Neural cell (in vitro differentiated cells): ENCODE measurements around the gene SFMBT2. TPM values are rescaled to one million over a fixed set of nuclear protein-coding genes. Genes with fewer than 3 reads are reported as not detected.

Experiments
- H2AFZ ChIP-seq: fragments of 200-600, 300-800 bp; sonication (generic), shearing (Covaris generic); 2 replicates; pipeline ENCODE4 v1.6.0; 2014; ENCODE audit warnings: low read depth, mild to moderate bottlenecking, antibody characterized with exemption, low read length, moderate library complexity
- H3F3A ChIP-seq: fragments of 200-600 bp; shearing (Covaris generic); 2 replicates; pipeline ENCODE4 v1.6.1; 2016; ENCODE audit warnings: mild to moderate bottlenecking, moderate library complexity, mixed read lengths, antibody characterized with exemption, low read length; ENCODE audit not compliant: insufficient read depth, poor library complexity, severe bottlenecking
- H3K27ac ChIP-seq: fragments of 200-600, 300-800 bp; sonication (generic), shearing (Covaris generic); 2 replicates; pipeline ENCODE4 v1.5.1; 2014; ENCODE audit warnings: mild to moderate bottlenecking, low read length, moderate library complexity
- H3K27me3 ChIP-seq: fragments of 300-800, 200-600 bp; sonication (generic), shearing (Covaris generic); 2 replicates; pipeline ENCODE4 v1.6.0; 2014; ENCODE audit warnings: mild to moderate bottlenecking, low read depth, low read length, moderate library complexity; ENCODE audit not compliant: insufficient read depth
- H3K36me3 ChIP-seq: fragments of 300-800, 200-600 bp; sonication (generic), shearing (Covaris generic); 2 replicates; pipeline ENCODE4 v1.5.1; 2014; ENCODE audit warnings: mild to moderate bottlenecking, antibody characterized with exemption, low read length, moderate library complexity; ENCODE audit not compliant: insufficient read depth
- H3K4me2 ChIP-seq: fragments of 300-800, 200-600 bp; sonication (generic), shearing (Covaris generic); 2 replicates; pipeline ENCODE4 v1.6.0; 2014; ENCODE audit warnings: mild to moderate bottlenecking, low read length
- H3K4me3 ChIP-seq: fragments of 300-800, 200-600 bp; sonication (generic), shearing (Covaris generic); 2 replicates; pipeline ENCODE4 v1.5.1; 2014; ENCODE audit warnings: mild to moderate bottlenecking, low read length, moderate library complexity
- H3K79me2 ChIP-seq: fragments of 200-600 bp; shearing (Covaris generic); replicated peaks from 2 replicates; pipeline ENCODE4 v1.6.0; 2014; ENCODE audit warnings: mild to moderate bottlenecking, low read length, moderate library complexity; ENCODE audit not compliant: insufficient read depth
- H3K9ac ChIP-seq: fragments of 300-800, 200-600 bp; sonication (generic), shearing (Covaris generic); 2 replicates; pipeline ENCODE4 v1.6.1; 2016; ENCODE audit warnings: mild to moderate bottlenecking, low read length, mixed read lengths
- H3K9me2 ChIP-seq: fragments of 200-600 bp; shearing (Covaris generic); 2 replicates; pipeline ENCODE4 v1.6.1; 2016; ENCODE audit warnings: mild to moderate bottlenecking, low read length, mixed read lengths; ENCODE audit not compliant: insufficient read depth
- H3K9me3 ChIP-seq: fragments of 200-600, 300-800 bp; sonication (generic), shearing (Covaris generic); 2 replicates; pipeline ENCODE4 v1.6.1; 2016; ENCODE audit warnings: mild to moderate bottlenecking, mixed run types, low read length, moderate library complexity, mixed read lengths
- H4K20me1 ChIP-seq: fragments of 200-600 bp; shearing (Covaris generic); 2 replicates; pipeline ENCODE4 v1.6.1; 2016; ENCODE audit warnings: mild to moderate bottlenecking, mixed run types; ENCODE audit not compliant: insufficient read depth
- EP300 ChIP-seq: fragments of 450-650 bp; conservative IDR thresholded peaks from 2 replicates; pipeline ENCODE4 v1.6.1; 2014; ENCODE audit warnings: antibody characterized with exemption, mild to moderate bottlenecking, moderate library complexity; ENCODE audit not compliant: poor library complexity, severe bottlenecking
- EZH2 ChIP-seq: fragments of 200-600, 300-800 bp; shearing (Covaris generic), sonication (generic); IDR thresholded peaks from 2 replicates; pipeline ENCODE4 v1.6.1; 2014; ENCODE audit warnings: antibody characterized with exemption, low read length, borderline replicate concordance, mild to moderate bottlenecking; ENCODE audit not compliant: insufficient read depth, poor library complexity, severe bottlenecking
- MXI1 ChIP-seq: fragments of 450-650 bp; conservative IDR thresholded peaks from 2 replicates; pipeline ENCODE4 v1.6.1; 2014; ENCODE audit warnings: antibody characterized with exemption, mild to moderate bottlenecking; ENCODE audit not compliant: poor library complexity, severe bottlenecking
- POLR2AphosphoS5 ChIP-seq: IDR thresholded peaks from 2 replicates; pipeline ENCODE4 v1.6.1; 2012
- RAD21 ChIP-seq: fragments of 450-650 bp; conservative IDR thresholded peaks from 2 replicates; pipeline ENCODE4 v1.6.1; 2014; ENCODE audit warnings: antibody characterized with exemption, mild to moderate bottlenecking, moderate library complexity
- REST ChIP-seq: IDR thresholded peaks from 2 replicates; pipeline ENCODE4 v1.6.1; 2012; ENCODE audit warnings: borderline replicate concordance
- SMC3 ChIP-seq: fragments of 450-650 bp; conservative IDR thresholded peaks from 2 replicates; pipeline ENCODE4 v1.6.1; 2014; ENCODE audit warnings: antibody characterized with exemption, mild to moderate bottlenecking, moderate library complexity; ENCODE audit not compliant: poor library complexity
- TAF1 ChIP-seq: IDR thresholded peaks from 2 replicates; pipeline ENCODE4 v1.6.1; 2012; ENCODE audit warnings: low read depth
- polyA plus RNA-seq: library from polyadenylated mRNA; depleted of rRNA; stranded (reverse); fragments of >200 nt; gene quantifications from 2 replicates; pipeline ENCODE4 v1.2.3, GENCODE V29; 2014
- TF ChIP-seq, protein P1 (sequence below): fragments of 450-650 bp; IDR thresholded peaks from 2 replicates; pipeline ENCODE4 v1.5.1; 2014; ENCODE audit warnings: antibody characterized with exemption, mild to moderate bottlenecking, moderate library complexity; ENCODE audit not compliant: poor library complexity, severe bottlenecking

SFMBT2 gene
- polyA plus RNA-seq, 1 donor from 2014 or later = 1.3 TPM

DNA sequence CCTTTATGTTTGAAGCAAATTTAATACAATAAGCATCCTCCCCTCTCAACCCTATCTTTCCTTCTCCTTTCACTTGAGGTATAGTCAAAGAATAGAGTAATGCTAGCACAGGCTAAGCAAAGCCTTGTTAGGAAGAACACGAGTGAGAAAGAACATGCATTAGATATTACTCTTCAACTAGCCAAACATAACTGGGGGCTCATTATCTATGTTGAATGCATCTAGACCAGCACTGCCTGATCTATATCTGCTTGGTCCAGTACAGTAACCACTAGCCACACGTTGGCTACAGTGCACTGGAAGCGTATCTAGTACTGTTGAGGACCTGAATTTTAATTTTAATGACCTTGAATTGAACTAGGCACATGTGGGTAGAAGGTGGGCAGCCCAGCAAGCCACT is 21.0 kb downstream of the SFMBT2 start:
- Histone ChIP-seq H3K9me3 (no peaks in the 10 kb centered on the region), H3K4me2 (no peak overlapping the region), H3K9me2 (no peaks in the 10 kb centered on the region), H3K36me3 (no peaks in the 10 kb centered on the region), H3K27ac (no peak overlapping the region), H3K9ac (no peak overlapping the region), H3K79me2 (no peaks in the 10 kb centered on the region), H2AFZ (no peak overlapping the region), H3K27me3 (no peaks in the 10 kb centered on the region), H4K20me1 (no peaks in the 10 kb centered on the region), H3K4me3 (no peak overlapping the region), H3F3A (no peaks in the 10 kb centered on the region)
- TF ChIP-seq EP300 (no peak), POLR2AphosphoS5 (no peak), REST (no peak), SMC3 (no peak), RAD21 (no peak), EZH2 (no peak), TAF1 (no peak)
- TF ChIP-seq, protein P1, sequence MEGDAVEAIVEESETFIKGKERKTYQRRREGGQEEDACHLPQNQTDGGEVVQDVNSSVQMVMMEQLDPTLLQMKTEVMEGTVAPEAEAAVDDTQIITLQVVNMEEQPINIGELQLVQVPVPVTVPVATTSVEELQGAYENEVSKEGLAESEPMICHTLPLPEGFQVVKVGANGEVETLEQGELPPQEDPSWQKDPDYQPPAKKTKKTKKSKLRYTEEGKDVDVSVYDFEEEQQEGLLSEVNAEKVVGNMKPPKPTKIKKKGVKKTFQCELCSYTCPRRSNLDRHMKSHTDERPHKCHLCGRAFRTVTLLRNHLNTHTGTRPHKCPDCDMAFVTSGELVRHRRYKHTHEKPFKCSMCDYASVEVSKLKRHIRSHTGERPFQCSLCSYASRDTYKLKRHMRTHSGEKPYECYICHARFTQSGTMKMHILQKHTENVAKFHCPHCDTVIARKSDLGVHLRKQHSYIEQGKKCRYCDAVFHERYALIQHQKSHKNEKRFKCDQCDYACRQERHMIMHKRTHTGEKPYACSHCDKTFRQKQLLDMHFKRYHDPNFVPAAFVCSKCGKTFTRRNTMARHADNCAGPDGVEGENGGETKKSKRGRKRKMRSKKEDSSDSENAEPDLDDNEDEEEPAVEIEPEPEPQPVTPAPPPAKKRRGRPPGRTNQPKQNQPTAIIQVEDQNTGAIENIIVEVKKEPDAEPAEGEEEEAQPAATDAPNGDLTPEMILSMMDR = no peak

DNA sequence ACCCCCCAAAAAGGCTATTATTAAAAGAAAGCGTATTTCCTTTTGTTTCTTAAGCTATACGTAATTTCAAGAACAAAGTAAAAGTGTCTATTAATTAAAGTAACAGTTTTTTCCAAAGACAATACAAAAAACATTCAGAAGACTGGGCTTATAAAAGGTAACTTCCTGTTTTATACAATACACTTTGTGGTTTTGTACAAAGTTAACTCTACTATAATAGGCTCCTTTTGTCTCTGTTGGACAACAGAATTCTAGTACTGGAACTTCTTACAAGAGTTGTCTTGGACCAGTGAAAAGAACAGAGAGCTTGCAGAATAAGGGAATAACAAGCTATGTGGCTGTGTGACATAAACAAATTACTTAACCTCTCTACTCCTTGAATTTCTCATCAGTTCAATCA is 21.5 kb downstream of the SFMBT2 start:
- no peak overlapping the region for H3K27ac ChIP-seq

More for the DNA sequence above, 21.5 kb downstream of the SFMBT2 start:
- Histone ChIP-seq H3K79me2 (no peaks in the 10 kb centered on the region), H3K9ac (no peak overlapping the region), H3K9me3 (no peaks in the 10 kb centered on the region), H3K9me2 (no peaks in the 10 kb centered on the region), H3K4me2 (no peak overlapping the region), H3K27me3 (no peaks in the 10 kb centered on the region), H3F3A (no peaks in the 10 kb centered on the region), H3K36me3 (no peaks in the 10 kb centered on the region), H2AFZ (no peak overlapping the region), H4K20me1 (no peaks in the 10 kb centered on the region), H3K4me3 (no peak overlapping the region)
- no peak for TF ChIP-seq POLR2AphosphoS5
- no peak for TF ChIP-seq REST
- TF ChIP-seq TAF1 = no peak
- TF ChIP-seq MXI1 = no peak
- no peak for TF ChIP-seq RAD21
- TF ChIP-seq EP300 = no peak
- no peak for TF ChIP-seq EZH2
- TF ChIP-seq, protein P1 = no peak
- TF ChIP-seq SMC3 = no peak
